Sigmoid colon (tissue), 3 donors: ENCODE results near the gene BRD2.

ENCODE experiments used
- POLR2A ChIP-seq, 2 donors: fragments of 450-650 bp; IDR thresholded peaks; one replicate each; pipeline ENCODE4 v1.6.1; 2016; ENCODE audit warnings: antibody characterized with exemption in 2 of 2, mild to moderate bottlenecking in 2 of 2, moderate library complexity in 2 of 2
- TF ChIP-seq, protein P1 (sequence below), 4 experiments: fragments of 450-650 bp in 3 of 4; fragments of 200-600 bp in 1 of 4; IDR thresholded peaks; one replicate each; pipeline ENCODE4 v1.5.1; 2016 to 2019; ENCODE audit warnings: antibody characterized with exemption in 4 of 4, mild to moderate bottlenecking in 3 of 4, moderate library complexity in 2 of 4

DNA sequence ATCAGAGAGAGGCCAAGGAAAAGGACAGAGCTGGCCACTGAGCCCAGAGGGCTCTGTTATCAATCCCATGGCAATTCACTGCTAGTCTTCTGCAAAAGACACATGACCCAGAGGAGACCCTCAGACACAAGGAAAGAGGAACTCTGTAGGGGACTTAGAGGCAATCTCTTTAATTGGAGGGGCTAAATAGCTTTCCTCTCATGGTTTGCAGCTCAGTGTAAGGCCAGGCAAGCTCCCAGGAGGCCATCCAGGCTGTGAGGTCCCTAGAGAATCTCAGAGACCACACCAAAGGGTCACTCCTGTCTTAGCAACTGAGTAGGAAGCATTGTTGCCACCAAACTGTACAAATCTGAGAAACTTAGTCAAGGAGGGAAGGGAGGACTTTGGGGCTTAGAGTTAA lies 51.0 kb downstream of the BRD2 start:
- TF ChIP-seq, protein P1, sequence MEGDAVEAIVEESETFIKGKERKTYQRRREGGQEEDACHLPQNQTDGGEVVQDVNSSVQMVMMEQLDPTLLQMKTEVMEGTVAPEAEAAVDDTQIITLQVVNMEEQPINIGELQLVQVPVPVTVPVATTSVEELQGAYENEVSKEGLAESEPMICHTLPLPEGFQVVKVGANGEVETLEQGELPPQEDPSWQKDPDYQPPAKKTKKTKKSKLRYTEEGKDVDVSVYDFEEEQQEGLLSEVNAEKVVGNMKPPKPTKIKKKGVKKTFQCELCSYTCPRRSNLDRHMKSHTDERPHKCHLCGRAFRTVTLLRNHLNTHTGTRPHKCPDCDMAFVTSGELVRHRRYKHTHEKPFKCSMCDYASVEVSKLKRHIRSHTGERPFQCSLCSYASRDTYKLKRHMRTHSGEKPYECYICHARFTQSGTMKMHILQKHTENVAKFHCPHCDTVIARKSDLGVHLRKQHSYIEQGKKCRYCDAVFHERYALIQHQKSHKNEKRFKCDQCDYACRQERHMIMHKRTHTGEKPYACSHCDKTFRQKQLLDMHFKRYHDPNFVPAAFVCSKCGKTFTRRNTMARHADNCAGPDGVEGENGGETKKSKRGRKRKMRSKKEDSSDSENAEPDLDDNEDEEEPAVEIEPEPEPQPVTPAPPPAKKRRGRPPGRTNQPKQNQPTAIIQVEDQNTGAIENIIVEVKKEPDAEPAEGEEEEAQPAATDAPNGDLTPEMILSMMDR (IDR thresholded peaks at IDR 0.05), result no peak
- TF ChIP-seq POLR2A (IDR thresholded peaks at IDR 0.05), result no peak
